DMS53 treated with DMSO at 0.1 percent for 48 hours (cell line): ENCODE results near the gene SH2D6.
A peak's percentile ranks its signal among the peaks of the same experiment; 100 is the strongest.
"Not testable (repeated sequence)": the region's sequence is repeated elsewhere in the genome, so short reads cannot be mapped to it uniquely, and the experiment has no call there.

Experiments used
- DNase-seq: peaks from one replicate; lab custom pipeline; 2025; ENCODE audit not compliant: unreplicated experiment; lab: John Stamatoyannopoulos, UW

The SH2D6 gene

DNA sequence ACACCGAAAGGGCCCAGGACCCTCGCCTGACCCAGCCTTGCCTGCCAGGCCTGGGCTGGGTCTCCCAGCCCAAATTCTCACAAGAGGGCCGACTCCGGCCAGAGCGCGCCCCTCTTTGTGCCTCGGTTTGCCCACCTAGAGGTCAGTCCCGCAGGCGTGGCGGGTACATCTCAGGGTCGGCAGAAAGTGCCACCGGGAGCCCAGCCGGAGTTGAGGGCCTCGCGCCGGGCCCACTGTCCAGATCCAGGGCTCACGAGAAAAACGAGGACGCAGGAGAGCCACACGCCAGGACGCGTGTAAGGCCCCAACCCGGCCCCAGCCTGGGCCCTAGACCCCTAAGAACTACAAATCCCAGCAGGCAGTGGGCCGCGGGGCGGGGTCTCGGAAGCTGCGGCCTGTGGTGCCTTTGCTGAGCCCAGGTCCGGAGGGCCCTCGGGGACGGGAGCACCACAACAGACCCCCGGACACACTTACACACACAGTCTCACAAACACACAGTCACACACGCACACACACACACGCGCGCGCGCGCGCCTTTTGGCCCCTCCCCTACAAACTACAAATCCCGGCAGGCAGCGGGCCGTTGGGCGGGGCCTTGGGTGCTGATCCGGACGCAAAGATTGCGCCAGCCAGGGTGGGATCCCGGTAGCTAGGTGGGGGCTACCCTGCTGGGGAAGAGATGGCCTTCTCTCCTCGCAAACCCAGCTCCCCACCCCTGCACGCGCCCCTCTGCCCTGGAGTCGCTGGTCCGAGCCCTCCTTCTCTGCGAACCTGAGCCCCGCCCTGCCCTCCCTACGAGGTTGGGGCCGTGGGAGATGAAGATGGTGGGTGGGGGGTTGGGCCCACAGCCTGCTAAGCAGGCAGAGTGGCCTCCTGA, at the start of gene SH2D6:
Gene SH2D6, plus strand, starts transcription at position 583 of the 877 bp plus-strand sequence. CDS start 10,752 bp downstream, outside the sequence.
- peak; percentile 86 for DNase-seq

DNA sequence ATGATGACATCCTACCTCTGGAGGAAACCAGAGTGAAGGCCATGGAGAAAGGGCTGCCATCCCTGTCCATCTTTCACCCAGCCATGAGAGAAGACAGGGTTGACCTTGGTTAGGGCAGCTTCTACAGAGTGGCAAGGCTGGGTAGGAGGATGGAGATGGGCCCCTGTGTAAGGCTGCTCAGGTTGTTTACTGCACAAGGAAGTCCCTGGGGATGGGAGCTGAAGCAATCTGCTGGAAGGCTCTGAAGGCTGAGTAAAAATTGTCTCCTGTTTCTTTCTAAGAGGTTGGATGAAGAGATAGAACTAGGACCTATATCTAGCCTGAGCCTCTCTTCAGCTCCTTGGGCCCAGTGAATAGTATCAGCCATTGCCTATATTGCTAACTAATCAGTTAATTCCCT, 49.6 kb upstream of the SH2D6 start:
- DNase-seq: no peak

DNA sequence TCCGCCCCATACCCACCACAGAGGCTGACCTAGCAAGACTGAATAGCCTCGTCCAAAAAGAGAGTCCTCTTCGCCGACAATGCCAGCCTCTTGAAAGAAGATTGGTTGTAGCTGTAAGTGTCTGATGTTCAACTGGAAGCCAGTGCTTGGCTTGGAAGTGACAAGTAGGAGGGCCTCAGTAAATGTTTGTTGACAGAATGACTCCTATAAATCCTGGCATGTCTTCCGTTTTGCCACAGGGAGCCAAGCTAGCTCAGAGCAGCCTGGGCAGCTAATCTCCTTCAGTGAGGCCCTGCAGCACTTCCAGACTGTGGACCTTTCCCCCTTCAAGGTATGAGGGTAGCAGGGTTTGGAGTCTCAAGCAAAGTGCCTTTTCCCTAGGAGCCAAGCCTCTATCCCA, 49.0 kb upstream of the SH2D6 start:
- peak; percentile 43 for DNase-seq

DNA sequence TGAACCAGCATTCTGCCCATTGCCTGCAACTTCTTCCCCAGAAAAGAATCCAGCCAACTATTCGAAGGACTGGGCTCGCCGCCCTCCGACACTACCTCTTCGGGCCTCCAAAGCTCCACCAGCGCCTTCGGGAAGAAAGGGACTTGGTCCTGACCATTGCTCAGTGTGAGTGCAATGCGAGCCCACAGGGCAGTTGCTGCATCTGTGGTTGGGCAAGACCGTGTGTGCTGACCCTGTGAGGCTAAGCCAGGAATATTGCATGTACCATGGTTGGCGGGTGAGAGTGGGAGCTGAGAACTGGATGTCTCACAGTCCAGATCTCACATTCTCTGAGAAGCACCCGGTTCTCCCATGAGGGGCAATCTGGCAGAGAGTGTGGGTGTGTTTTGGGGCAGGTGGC, 47.5 kb upstream of the SH2D6 start:
- no peak for DNase-seq

DNA sequence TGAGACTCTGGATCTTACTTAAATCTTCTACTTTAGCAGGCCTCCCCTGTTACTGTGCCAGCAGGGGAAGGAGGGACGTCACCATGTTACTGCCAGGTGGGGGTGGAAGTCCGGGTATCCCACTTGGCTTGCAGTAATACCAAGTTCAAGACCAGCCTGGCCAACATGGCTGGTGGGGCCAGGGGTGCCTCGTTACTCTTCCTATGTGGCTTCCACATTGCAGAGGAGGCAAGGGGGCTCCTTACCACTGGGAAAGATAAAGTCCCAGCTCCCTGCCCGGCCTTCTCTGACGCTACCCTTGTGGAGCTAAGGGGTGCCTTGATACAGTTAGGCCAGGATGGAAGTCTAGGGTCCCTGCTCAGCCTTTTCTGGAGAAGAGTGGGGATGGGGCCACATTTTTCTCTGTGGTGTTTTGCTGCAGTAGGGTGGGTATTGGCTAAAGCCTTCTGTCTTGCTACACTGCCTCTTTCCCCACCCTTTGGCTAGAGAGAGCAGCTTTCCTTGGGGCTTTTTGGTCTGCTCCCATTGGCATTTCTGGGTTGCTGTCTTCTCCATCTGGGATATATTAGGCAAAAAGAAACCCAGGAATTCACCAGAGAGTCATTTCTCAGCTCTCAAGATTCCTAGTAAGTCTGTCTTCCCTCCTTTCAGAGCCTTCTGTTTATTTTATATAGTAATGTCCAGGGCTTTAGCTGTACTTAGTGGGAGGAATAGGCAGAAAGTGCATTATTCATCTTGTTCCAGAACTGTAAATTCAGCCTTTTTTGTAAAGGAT, 42.0 kb upstream of the SH2D6 start:
- no peak for DNase-seq

DNA sequence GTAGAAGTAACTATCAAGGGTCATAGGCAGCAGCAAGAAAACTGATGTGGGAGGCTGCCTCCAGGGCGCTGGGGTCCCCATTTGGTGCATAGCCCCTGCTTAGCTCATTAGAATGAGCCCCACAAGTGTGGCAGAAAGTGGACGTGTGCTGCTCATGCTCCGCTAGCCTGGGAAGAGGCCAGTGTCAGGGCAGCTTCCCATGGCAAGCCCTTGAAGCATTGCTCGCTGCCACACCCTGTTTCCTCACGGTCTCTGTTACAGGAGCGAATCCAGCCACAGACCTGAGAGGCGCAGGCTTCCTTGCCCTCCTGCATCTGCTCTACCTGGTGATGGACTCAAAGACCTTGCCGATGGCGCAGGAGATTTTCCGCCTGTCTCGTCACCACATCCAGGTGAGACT, 41.4 kb upstream of the SH2D6 start:
- no peak for DNase-seq

DNA sequence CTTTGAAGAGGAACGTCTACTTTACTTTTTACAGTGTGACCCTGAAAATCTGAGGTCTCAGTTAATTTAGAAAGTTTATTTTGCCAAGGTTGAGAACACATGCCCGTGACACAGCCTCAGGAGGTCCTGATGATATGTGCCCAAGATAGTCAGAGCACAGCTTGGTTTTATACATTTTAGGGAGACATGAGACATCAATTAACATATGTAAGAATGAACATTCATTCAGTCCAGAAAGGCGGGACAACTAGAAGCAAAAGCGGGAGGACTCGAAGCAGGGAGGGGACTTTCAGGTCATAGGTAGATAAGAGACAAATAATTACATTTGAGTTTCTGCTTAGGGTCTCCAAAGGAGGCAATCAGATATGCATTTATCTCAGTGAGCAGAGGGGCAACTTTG, 40.3 kb upstream of the SH2D6 start:
- DNase-seq: no peak

DNA sequence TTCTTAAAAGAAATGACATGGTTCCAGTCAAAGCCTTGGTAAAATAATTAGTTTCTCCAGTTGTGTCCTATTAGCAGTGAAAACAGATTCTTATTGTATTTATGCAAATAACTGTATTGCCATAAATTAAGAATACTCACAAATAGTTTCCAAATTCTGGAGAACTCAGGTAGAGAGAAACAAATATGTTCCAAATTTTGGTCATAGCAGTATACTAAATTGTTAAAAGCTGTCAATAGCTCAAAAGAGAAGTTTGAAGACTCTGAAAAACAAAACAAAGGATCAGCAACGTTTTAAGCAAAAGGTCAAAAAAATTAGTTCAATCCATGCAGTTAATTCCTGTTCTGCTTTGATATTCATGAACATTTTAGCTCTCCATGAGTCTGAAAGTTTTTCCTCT, 38.5 kb upstream of the SH2D6 start:
- no peak for DNase-seq

DNA sequence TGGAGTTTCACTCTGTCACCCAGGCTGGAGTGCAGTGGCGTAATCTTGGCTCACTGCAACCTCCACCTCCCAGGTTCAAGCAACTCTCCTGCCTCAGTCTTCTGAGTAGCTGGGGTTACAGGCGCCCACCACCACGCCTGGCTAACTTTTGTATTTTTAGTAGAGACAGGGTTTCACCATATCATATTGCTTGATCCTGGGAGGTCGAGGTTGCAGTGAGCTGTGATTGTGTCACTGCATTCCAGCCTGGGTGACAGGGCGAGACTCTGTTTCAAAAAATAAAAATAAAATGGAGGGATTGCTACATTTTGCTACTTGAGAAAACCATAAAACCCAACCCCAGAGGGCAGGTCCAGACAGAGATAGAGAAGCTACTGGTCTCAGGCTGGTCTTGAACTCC, 35.4 kb upstream of the SH2D6 start:
- DNase-seq: not testable (repeated sequence)

DNA sequence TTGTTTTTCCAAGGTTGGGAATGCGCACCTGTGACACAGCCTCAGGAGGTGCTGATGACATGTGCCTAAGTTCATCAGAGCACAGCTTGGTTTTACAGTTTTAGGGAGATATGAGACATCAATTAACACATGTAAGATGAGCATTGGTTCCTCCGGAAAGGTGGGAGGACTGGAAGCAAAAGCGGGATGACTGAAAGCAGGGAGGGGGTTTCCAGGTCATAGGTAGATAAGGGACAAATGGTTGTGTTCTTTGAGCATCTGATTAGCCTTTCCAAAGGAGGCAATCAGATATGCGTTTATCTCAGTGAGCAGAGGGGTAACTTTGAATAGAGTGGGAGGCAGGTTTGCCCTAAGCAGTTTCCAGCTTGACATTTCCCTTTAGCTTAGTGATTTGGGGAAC, 34.7 kb upstream of the SH2D6 start:
- no peak for DNase-seq

DNA sequence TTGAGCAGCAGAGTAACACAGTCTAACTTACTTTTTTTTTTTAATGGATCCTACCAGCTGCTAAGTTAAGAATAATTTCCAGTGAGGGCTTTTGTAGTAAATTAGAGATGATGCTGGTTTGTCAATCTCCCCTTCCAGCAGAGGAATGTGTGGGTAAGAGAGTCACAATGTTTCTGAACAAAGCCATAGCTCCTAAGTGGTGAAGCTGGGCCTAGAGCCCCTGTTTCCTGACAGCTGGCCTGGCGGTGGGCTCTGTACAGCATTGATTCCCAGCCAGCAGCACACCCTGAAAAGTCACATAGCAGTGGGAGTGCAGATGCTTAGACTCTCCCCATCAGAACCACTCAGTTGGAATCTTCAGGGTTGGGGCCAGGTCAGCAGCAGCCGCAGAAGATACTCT, 32.8 kb upstream of the SH2D6 start:
- DNase-seq: no peak

DNA sequence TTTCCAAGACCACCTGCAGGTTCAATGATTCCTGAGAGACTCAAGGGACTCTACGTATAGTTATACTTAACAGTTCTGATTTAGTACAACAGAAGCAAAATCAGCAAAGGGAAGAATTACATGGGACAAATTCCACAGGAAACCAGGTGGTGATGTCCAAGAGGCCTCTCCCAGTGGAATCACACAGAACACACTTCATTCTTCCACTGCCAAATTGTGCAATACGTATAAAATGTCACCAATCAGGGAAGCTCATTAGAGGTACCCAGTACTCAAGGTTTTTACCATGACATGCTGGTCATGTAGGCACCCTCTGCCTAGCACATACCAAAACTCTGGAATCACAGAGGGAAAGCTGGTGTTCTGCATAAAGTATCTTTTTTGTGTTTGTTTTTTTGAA, 30.8 kb upstream of the SH2D6 start:
- DNase-seq: no peak

DNA sequence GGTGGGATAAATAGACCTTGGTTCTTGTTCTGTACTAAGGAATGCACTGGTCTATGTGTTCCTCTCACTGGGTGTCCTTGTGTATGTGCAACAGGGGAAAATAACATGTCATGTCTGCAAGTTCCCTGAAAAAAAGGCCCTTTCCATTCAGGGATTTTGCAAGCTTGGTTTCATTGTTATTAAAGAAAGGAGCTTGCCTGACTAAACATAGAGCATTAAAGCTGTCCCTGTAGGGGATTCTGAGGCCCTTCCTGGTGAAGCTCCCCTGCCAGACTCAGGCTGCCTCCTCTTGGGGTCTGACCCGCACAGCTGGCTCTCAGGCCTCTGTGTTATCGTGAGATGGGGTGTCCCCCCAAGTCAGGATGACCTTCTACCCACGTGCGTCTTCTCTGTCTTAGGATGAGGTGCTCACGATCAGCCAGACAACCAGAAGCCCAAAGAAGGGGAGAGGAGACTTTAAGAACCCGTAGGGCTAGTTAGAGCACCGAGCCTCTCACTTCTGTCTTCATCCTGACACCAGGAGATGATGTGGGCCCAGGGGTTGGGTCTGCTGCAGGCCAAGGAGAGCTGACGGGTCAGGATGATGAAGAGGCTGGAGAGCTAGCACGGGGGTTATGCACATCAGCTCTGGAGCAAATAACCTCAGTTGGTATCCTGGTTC, 29.5 kb upstream of the SH2D6 start:
- no peak for DNase-seq

DNA sequence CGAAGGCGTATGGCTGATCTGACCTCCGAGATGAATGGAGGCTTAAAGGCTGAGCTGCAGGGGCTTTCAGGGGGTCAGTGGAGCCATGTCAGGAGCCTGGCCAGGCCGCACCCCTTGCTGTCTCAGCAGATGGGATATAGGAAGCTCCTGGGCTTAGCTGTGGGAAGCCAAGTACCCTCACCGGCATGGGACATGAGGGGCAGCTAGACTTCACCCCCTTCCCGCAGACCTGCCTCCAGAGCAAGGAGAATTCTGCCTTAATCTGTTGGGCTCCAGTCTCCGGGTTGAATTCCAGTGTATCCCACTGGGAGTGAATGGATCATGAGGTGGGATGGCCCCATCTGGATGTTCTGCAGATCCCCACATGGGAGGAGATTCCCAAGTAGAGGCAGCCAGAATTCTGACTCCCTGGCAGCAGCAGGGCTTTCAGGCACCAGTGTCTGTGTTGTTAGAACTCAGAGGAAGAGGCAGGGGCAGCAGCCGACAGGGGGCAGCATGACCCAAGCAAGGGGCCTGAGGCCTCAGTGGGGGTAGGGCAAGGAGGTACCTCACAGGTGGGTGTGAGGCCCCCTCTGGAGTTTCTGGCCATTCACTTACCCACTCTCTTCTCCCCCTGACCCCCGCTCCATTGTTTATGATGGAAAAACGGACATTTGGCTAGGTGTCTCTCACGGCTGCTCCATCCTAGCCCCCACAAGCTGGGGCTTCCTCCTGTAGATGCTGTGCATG, 27.4 kb upstream of the SH2D6 start:
- no peak for DNase-seq

DNA sequence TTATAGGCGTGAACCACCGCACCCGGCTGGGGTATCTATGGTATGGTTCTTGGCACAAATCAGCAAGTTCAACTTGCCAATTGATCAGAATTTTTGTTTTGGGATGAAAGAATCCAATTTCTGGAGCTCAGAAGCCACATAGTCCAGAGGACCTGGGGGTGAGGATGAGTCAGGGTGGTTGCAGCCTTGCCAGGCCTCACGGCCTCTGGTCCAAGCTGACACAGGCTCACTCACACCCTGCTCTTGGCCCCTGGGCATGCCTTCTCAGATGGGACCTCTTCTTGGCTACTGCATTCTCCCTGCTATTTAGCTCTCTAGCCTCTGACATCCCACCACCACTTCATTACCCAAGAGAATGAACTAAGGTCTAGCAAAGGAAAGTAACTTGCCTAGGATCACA, 24.7 kb upstream of the SH2D6 start:
- DNase-seq: no peak

DNA sequence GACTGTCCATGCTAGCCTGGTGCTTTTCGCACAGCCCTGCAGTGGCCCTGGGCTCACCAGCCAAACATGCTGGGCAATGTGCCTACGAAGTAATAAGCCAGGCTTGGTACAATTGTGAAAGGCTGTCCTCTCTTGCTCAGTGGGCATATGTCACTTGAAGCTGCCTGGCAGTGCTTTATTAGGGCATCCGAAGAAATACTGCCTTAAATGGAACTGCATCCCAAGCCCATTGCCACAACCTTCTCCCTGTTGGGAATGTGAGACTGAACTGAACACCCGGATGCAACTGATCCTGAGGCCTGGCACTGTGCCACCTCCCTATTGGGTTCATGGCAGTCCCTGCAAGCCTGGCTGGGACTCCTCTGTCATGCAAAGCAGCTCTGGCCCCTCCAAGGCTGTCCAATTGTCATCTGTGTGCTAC, 24.2 kb upstream of the SH2D6 start:
- DNase-seq: no peak

DNA sequence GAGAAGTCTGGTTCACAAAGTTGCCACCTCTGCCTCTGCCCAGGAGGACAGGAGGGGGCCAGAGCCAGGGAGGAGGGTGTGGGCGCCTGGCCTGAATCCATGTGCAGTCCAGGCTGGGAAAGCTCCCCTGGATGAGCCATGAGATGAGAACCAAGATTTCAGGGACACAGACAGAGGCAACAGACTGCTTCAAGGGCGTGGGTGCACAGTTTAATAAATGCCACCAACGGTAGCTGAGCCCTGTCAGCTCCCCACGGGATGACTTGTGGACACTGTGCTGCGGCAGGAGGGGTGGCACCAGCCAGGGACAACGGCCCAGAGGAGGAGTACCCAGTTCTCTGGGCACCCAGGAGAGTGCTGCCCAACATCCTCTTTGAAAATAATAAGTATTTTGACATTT, 23.5 kb upstream of the SH2D6 start:
- no peak for DNase-seq

DNA sequence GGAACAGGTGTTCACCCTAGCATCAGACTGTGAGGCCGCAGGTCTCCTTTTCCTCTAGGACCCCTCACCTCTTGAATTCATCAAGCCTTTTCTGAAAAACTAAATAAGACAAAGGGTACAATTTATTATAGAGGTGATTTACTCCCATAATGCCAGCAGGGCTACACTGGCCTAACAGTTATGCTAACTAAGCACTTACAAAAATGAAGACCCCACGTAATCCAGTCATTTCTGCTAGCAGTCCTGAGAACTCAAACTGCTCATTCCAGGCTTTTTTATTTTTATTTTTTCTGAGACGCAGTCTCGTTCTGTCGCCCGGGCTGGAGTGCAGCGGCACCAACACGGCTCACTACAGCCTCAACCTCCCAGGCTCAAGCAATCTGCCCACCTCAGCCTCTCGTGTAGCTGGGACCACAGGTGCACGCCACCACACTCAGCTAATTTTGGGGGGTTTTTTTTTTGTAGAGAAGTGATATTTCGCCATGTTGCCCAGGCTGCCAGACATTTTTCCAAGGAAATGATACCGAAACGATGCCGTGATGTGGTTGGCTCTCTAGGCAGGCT, 22.5 kb upstream of the SH2D6 start:
- no peak for DNase-seq

DNA sequence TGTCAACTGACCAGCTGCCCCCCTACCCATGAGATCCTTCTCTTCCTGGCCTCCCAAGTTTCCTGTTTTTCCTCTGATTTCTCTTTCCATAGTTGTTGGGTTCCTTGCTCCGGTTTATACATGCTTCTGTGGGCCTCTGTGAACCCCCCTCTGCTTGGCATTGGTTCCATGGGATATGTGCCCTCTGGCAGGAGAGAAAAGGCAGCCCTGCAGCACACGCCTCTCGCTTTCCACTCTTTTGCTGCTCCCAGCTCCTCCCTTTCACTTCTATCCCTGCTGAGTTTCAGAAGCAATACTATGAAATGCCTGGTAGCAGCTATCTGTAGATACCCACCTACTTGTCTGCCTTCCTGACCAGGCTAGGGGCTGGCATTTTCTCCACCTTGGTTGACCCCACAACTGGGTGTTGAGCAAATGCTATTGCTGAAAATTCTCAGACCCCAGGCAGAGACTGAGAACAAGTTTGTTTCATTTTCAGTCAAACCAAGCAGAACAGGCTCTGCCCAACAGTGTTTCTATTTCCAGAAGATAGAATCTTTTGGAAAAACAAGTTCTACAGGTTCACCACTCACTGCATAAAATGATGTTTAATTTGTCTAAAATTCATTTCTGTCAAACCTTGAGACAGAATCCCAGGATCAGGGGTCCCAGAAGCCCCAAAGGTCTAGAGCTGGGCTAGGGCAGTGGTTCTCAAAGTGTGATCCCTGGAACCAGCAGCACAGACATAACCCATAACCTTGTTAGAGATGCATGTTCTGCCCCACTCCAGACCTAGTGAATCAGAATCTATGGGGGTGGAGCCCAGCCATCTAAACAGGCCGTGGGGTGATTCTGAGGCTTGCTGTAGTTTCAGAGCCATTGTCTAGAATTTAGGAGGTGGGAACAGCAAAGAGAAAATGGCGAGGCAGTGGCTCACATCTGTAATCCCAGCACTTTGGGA, 21.7 kb upstream of the SH2D6 start:
- DNase-seq: peak; percentile 49

DNA sequence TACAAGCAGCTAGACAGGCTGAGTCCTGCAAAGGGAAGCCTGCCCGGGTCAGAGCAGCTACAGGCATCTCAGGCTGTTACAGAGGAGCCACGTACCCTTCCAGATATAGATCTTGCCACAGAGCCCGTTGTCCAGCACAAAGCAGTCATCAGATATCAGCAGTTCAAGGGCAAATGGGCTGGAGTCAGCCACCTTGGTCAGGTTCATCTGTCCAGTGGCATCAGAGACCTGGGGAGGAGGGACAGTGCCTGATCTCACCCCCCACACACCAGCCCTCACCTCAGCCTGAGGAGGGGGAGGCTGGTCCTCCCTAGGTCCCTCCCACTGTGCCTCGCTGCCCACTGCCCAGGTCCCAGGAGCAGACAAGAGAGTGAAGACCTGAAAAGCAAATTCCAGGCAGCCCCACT, 20.6 kb upstream of the SH2D6 start:
- DNase-seq: no peak
